Measurements from ENCODE around the gene SSBP4. TPM values are rescaled to one million over a fixed set of nuclear protein-coding genes. Genes with fewer than 3 reads are reported as not detected.
A peak's percentile ranks its signal among the peaks of the same experiment; 100 is the strongest.

SSBP4 gene
- total and polyA plus RNA-seq, 9 of the 15 experiments (the other 6 are each of a cell fraction or from before 2014, with no cell fraction given) = 1.1 to 189 (median 39.0) TPM

DNA sequence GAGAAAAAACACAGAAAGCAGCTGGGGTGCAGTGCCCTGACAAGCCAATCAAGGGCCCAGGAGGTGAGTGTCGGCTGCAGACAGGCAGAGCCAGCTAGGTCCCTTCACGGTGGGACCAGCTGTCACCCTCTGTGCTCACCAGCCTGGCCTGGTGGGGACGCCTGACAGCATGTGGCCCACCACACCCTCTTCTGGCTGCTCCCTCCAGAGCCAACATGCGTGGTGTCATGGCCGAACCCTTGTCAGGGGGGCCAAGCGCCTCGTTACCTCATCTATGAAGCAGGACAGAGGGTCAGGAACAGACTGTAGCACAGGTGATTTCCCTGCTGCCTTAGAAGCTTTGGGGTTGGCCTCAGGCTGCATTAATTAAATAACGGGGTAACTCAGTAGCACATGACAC, 58.8 kb downstream of the SSBP4 start (continued):
- TF ChIP-seq TGIF2 (CRISPR knock-in tag; IDR thresholded peaks at IDR 0.05) = no peak
- no peak for TF ChIP-seq HDGF (IDR thresholded peaks at IDR 0.05)
- TF ChIP-seq LEF1 (IDR thresholded peaks at IDR 0.05) = no peak
- no peak for TF ChIP-seq ZNF717 (CRISPR knock-in tag; IDR thresholded peaks at IDR 0.05)
- TF ChIP-seq ZNF239 (CRISPR knock-in tag; IDR thresholded peaks at IDR 0.05) = peak; percentile 28; the same call in 1 of the 2 replicates
- TF ChIP-seq NCOR1 (IDR thresholded peaks at IDR 0.05) = no peak
- TF ChIP-seq, protein P1, sequence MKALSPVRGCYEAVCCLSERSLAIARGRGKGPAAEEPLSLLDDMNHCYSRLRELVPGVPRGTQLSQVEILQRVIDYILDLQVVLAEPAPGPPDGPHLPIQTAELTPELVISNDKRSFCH (CRISPR knock-in tag; IDR thresholded peaks at IDR 0.05) = no peak
- TF ChIP-seq, protein P1 (tag; IDR thresholded peaks at IDR 0.05) = peak; percentile 54; the same call in 1 of the 2 replicates
- TF ChIP-seq, protein P2, sequence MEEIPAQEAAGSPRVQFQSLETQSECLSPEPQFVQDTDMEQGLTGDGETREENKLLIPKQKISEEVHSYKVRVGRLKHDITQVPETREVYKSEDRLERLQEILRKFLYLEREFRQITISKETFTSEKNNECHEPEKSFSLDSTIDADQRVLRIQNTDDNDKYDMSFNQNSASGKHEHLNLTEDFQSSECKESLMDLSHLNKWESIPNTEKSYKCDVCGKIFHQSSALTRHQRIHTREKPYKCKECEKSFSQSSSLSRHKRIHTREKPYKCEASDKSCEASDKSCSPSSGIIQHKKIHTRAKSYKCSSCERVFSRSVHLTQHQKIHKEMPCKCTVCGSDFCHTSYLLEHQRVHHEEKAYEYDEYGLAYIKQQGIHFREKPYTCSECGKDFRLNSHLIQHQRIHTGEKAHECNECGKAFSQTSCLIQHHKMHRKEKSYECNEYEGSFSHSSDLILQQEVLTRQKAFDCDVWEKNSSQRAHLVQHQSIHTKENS (CRISPR knock-in tag; IDR thresholded peaks at IDR 0.05) = no peak
- TF ChIP-seq, protein P3, sequence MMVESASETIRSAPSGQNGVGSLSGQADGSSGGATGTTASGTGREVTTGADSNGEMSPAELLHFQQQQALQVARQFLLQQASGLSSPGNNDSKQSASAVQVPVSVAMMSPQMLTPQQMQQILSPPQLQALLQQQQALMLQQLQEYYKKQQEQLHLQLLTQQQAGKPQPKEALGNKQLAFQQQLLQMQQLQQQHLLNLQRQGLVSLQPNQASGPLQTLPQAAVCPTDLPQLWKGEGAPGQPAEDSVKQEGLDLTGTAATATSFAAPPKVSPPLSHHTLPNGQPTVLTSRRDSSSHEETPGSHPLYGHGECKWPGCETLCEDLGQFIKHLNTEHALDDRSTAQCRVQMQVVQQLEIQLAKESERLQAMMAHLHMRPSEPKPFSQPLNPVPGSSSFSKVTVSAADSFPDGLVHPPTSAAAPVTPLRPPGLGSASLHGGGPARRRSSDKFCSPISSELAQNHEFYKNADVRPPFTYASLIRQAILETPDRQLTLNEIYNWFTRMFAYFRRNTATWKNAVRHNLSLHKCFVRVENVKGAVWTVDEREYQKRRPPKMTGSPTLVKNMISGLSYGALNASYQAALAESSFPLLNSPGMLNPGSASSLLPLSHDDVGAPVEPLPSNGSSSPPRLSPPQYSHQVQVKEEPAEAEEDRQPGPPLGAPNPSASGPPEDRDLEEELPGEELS (CRISPR knock-in tag; IDR thresholded peaks at IDR 0.05; ENCODE audit: borderline replicate concordance) = no peak
- TF ChIP-seq ZNF431 (CRISPR knock-in tag; IDR thresholded peaks at IDR 0.05) = no peak
- no peak for TF ChIP-seq ZBED1 (IDR thresholded peaks at IDR 0.05)
- no peak for TF ChIP-seq ZNF778 (CRISPR knock-in tag; IDR thresholded peaks at IDR 0.05)
- TF ChIP-seq, protein P4, sequence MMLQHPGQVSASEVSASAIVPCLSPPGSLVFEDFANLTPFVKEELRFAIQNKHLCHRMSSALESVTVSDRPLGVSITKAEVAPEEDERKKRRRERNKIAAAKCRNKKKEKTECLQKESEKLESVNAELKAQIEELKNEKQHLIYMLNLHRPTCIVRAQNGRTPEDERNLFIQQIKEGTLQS (IDR thresholded peaks at IDR 0.05) = no peak
- TF ChIP-seq, protein P4 (CRISPR knock-in tag; conservative IDR thresholded peaks at IDR 0.05) = no peak
- TF ChIP-seq, protein P5, sequence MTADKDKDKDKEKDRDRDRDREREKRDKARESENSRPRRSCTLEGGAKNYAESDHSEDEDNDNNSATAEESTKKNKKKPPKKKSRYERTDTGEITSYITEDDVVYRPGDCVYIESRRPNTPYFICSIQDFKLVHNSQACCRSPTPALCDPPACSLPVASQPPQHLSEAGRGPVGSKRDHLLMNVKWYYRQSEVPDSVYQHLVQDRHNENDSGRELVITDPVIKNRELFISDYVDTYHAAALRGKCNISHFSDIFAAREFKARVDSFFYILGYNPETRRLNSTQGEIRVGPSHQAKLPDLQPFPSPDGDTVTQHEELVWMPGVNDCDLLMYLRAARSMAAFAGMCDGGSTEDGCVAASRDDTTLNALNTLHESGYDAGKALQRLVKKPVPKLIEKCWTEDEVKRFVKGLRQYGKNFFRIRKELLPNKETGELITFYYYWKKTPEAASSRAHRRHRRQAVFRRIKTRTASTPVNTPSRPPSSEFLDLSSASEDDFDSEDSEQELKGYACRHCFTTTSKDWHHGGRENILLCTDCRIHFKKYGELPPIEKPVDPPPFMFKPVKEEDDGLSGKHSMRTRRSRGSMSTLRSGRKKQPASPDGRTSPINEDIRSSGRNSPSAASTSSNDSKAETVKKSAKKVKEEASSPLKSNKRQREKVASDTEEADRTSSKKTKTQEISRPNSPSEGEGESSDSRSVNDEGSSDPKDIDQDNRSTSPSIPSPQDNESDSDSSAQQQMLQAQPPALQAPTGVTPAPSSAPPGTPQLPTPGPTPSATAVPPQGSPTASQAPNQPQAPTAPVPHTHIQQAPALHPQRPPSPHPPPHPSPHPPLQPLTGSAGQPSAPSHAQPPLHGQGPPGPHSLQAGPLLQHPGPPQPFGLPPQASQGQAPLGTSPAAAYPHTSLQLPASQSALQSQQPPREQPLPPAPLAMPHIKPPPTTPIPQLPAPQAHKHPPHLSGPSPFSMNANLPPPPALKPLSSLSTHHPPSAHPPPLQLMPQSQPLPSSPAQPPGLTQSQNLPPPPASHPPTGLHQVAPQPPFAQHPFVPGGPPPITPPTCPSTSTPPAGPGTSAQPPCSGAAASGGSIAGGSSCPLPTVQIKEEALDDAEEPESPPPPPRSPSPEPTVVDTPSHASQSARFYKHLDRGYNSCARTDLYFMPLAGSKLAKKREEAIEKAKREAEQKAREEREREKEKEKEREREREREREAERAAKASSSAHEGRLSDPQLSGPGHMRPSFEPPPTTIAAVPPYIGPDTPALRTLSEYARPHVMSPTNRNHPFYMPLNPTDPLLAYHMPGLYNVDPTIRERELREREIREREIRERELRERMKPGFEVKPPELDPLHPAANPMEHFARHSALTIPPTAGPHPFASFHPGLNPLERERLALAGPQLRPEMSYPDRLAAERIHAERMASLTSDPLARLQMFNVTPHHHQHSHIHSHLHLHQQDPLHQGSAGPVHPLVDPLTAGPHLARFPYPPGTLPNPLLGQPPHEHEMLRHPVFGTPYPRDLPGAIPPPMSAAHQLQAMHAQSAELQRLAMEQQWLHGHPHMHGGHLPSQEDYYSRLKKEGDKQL (CRISPR knock-in tag; IDR thresholded peaks at IDR 0.05; ENCODE audit: borderline replicate concordance) = no peak

Data from K562 (cell line).